Activated CD8-positive, alpha-beta memory T cell treated with anti-CD3 and anti-CD28 coated beads, Interleukin-2, amount 50 U/mL, for 1 hour (primary cell): ENCODE measurements around the gene RALGPS1.
A peak's percentile ranks its signal among the peaks of the same experiment; 100 is the strongest.

Source experiments
- DNase-seq: peaks from one replicate; pipeline ENCODE4 v3.0.0-alpha.2; 2020; ENCODE audit errors: extremely low read depth

The RALGPS1 gene

GRCh38 chr9:127203681-127204327, 289.2 kb downstream of the RALGPS1 start:
- DNase-seq = no peak

- DNase-seq = no peak
These were observed 290.3 kb downstream of the RALGPS1 start for GRCh38 chr9:127204771-127205470.

GRCh38 chr9:127205952-127206351, 291.4 kb downstream of the RALGPS1 start:
- no peak for DNase-seq

GRCh38 chr9:127206666-127207065, 292.1 kb downstream of the RALGPS1 start:
- DNase-seq = no peak

GRCh38 chr9:127207734-127208410, 293.3 kb downstream of the RALGPS1 start:
- no peak for DNase-seq

- no peak for DNase-seq
These were observed 293.8 kb downstream of the RALGPS1 start for GRCh38 chr9:127208416-127208815.

- no peak for DNase-seq
These were observed 294.6 kb downstream of the RALGPS1 start for GRCh38 chr9:127209220-127209619.

- DNase-seq = no peak
These were observed 295.5 kb downstream of the RALGPS1 start for GRCh38 chr9:127209948-127210640.

GRCh38 chr9:127210851-127211730, 296.5 kb downstream of the RALGPS1 start:
- DNase-seq = no peak

GRCh38 chr9:127211983-127212382, 297.4 kb downstream of the RALGPS1 start:
- no peak for DNase-seq

GRCh38 chr9:127212453-127212852, 297.9 kb downstream of the RALGPS1 start:
- no peak for DNase-seq

GRCh38 chr9:127213859-127214258, 299.3 kb downstream of the RALGPS1 start:
- DNase-seq = no peak

GRCh38 chr9:127214421-127215267, 300.1 kb downstream of the RALGPS1 start:
- peak; percentile 23 for DNase-seq

GRCh38 chr9:127215268-127216209, 301.0 kb downstream of the RALGPS1 start:
- no peak for DNase-seq

- DNase-seq = no peak
These were observed 301.8 kb downstream of the RALGPS1 start for GRCh38 chr9:127216210-127216887.

- DNase-seq = no peak
These were observed 302.3 kb downstream of the RALGPS1 start for GRCh38 chr9:127216888-127217217.

- no peak for DNase-seq
These were observed 304.2 kb downstream of the RALGPS1 start for GRCh38 chr9:127218818-127219217.

- DNase-seq = no peak
These were observed 304.9 kb downstream of the RALGPS1 start for GRCh38 chr9:127219520-127219919.

- no peak for DNase-seq
These were observed 307.1 kb downstream of the RALGPS1 start for GRCh38 chr9:127221695-127222094.
